ENCODE measurements around the gene KLHL18.
"Not testable (repeated sequence)": the region's sequence is repeated elsewhere in the genome, so short reads cannot be mapped to it uniquely, and the experiment has no call there.

Gene KLHL18

GRCh38 chr3:47244531-47245100, 38.1 kb upstream of the KLHL18 start:
- no peak for TF ChIP-seq CTCF (IDR thresholded peaks at IDR 0.05; ENCODE audit: poor library complexity, severe bottlenecking)
- Histone ChIP-seq H3K27ac (ENCODE audit: poor library complexity, severe bottlenecking) (no peak overlapping the region), H3K9me3 (ENCODE audit: severe bottlenecking) (no peaks in the 10 kb centered on the region), H3K36me3 (ENCODE audit: low read depth) (no peaks in the 10 kb centered on the region), H3K4me3 (ENCODE audit: severe bottlenecking) (no peak overlapping the region), H3K4me1 (ENCODE audit: insufficient read depth, poor library complexity, severe bottlenecking) (no peaks in the 10 kb centered on the region), H3K27me3 (ENCODE audit: insufficient read depth, poor library complexity, severe bottlenecking) (no peaks in the 10 kb centered on the region)
- no peak for DNase-seq (ENCODE audit: low spot score)
- no peak for ATAC-seq (ENCODE audit: low read depth)

- DNase-seq (ENCODE audit: low spot score): no peak
- Histone ChIP-seq H3K36me3 (ENCODE audit: low read depth) (no peaks in the 10 kb centered on the region), H3K27me3 (ENCODE audit: insufficient read depth, poor library complexity, severe bottlenecking) (no peaks in the 10 kb centered on the region), H3K4me3 (ENCODE audit: severe bottlenecking) (no peak overlapping the region), H3K27ac (ENCODE audit: poor library complexity, severe bottlenecking) (no peak overlapping the region), H3K9me3 (ENCODE audit: severe bottlenecking) (no peaks in the 10 kb centered on the region), H3K4me1 (ENCODE audit: insufficient read depth, poor library complexity, severe bottlenecking) (no peaks in the 10 kb centered on the region)
- ATAC-seq (ENCODE audit: low read depth): no peak
- TF ChIP-seq CTCF (IDR thresholded peaks at IDR 0.05; ENCODE audit: poor library complexity, severe bottlenecking): no peak
Observed at GRCh38 chr3:47245271-47245670, 37.5 kb upstream of the KLHL18 start.

- Histone ChIP-seq H3K9me3 (ENCODE audit: severe bottlenecking) (no peaks in the 10 kb centered on the region), H3K36me3 (ENCODE audit: low read depth) (no peaks in the 10 kb centered on the region), H3K27me3 (ENCODE audit: insufficient read depth, poor library complexity, severe bottlenecking) (no peaks in the 10 kb centered on the region), H3K4me3 (ENCODE audit: severe bottlenecking) (no peak overlapping the region), H3K27ac (ENCODE audit: poor library complexity, severe bottlenecking) (no peak overlapping the region), H3K4me1 (ENCODE audit: insufficient read depth, poor library complexity, severe bottlenecking) (no peaks in the 10 kb centered on the region)
- no peak for TF ChIP-seq CTCF (IDR thresholded peaks at IDR 0.05; ENCODE audit: poor library complexity, severe bottlenecking)
- no peak for ATAC-seq (ENCODE audit: low read depth)
- no peak for DNase-seq (ENCODE audit: low spot score)
Observed at GRCh38 chr3:47247131-47248064, 35.3 kb upstream of the KLHL18 start.

GRCh38 chr3:47250309-47251060, 32.3 kb upstream of the KLHL18 start:
- H3K9me3 ChIP-seq (ENCODE audit: severe bottlenecking): no peaks in the 10 kb centered on the region
- H3K27ac ChIP-seq (ENCODE audit: poor library complexity, severe bottlenecking): no peak overlapping the region
- DNase-seq (ENCODE audit: low spot score) (no peak), ATAC-seq (ENCODE audit: low read depth) (peak; percentile 61; the same call in 1 of the 3 replicates)
- H3K4me1 ChIP-seq (ENCODE audit: insufficient read depth, poor library complexity, severe bottlenecking): no peaks in the 10 kb centered on the region
- H3K36me3 ChIP-seq (ENCODE audit: low read depth): no peaks in the 10 kb centered on the region
- no peaks in the 10 kb centered on the region for H3K27me3 ChIP-seq (ENCODE audit: insufficient read depth, poor library complexity, severe bottlenecking)
- TF ChIP-seq CTCF (IDR thresholded peaks at IDR 0.05; ENCODE audit: poor library complexity, severe bottlenecking): peak; percentile 56
- H3K4me3 ChIP-seq (ENCODE audit: severe bottlenecking): no peak overlapping the region

- not testable (repeated sequence) for H3K27ac ChIP-seq (ENCODE audit: poor library complexity, severe bottlenecking); H3K4me3 ChIP-seq (ENCODE audit: severe bottlenecking); ATAC-seq (ENCODE audit: low read depth); H3K4me1 ChIP-seq (ENCODE audit: insufficient read depth, poor library complexity, severe bottlenecking); H3K27me3 ChIP-seq (ENCODE audit: insufficient read depth, poor library complexity, severe bottlenecking); H3K9me3 ChIP-seq (ENCODE audit: severe bottlenecking); H3K36me3 ChIP-seq (ENCODE audit: low read depth); DNase-seq (ENCODE audit: low spot score)
Observed at GRCh38 chr3:47251085-47251484, 31.7 kb upstream of the KLHL18 start.
